ENCODE results near the gene LGALS16. TPM values are rescaled to one million over a fixed set of nuclear protein-coding genes. Genes with fewer than 3 reads are reported as not detected.

Gene LGALS16
- total and polyA plus RNA-seq, 2 donors (not counting 1 experiment from before 2014, with no cell fraction given): not detected

DNA sequence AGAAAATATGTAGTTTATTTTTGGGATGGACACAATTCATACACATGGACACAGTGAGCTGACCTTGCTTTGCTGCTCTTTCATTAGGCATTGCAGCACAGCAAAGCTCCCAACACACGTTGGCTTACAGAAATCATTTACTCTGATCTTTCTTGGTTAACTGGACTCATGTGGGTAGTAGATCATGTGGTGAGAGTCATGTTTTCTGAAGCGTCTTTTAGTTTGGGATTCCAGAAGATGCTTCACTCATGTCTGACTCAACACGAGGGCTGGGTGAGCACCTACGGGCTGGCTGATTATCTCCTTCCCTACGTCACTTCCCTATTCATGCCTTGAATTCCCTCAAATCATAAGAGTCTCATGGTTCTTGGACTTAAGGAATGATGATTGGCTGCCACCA lies 12.1 kb upstream of the LGALS16 start:
- Mint-ChIP-seq H3K4me1 (no peaks in the 10 kb centered on the region), H3K27me3 (peaks cover 65% of the 10 kb centered on the region), H3K9me3 (ENCODE audit: insufficient read depth) (no peaks in the 10 kb centered on the region), H3K27ac (no peak overlapping the region), H3K4me3 (no peak overlapping the region)
- ChIA-PET POLR2A (no interaction called here), CTCF (no interaction called here)
- H3K4me1 ChIP-seq (ENCODE audit: control insufficient read depth in 2 of 2, insufficient read depth in 2 of 2, low read length in 2 of 2): no peaks in the 10 kb centered on the region
- no peaks in the 10 kb centered on the region for H3K9me3 ChIP-seq (ENCODE audit: control extremely low read depth in 1 of 3, control insufficient read depth in 2 of 3, insufficient read depth in 1 of 3, low read length in 2 of 3)
- intact Hi-C loops (cut with micrococcal nuclease): no loop called here
- H3K27ac ChIP-seq (ENCODE audit: low read length in 2 of 2): no peak overlapping the region
- TF ChIP-seq, protein P1, sequence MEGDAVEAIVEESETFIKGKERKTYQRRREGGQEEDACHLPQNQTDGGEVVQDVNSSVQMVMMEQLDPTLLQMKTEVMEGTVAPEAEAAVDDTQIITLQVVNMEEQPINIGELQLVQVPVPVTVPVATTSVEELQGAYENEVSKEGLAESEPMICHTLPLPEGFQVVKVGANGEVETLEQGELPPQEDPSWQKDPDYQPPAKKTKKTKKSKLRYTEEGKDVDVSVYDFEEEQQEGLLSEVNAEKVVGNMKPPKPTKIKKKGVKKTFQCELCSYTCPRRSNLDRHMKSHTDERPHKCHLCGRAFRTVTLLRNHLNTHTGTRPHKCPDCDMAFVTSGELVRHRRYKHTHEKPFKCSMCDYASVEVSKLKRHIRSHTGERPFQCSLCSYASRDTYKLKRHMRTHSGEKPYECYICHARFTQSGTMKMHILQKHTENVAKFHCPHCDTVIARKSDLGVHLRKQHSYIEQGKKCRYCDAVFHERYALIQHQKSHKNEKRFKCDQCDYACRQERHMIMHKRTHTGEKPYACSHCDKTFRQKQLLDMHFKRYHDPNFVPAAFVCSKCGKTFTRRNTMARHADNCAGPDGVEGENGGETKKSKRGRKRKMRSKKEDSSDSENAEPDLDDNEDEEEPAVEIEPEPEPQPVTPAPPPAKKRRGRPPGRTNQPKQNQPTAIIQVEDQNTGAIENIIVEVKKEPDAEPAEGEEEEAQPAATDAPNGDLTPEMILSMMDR (IDR thresholded peaks at IDR 0.05): no peak
- TF ChIP-seq EZH2 (IDR thresholded peaks at IDR 0.05; ENCODE audit: borderline replicate concordance, insufficient read depth, low read depth, low read length, poor library complexity, severe bottlenecking): no peak
- H2AFZ ChIP-seq (ENCODE audit: insufficient read depth, low read depth, low read length, poor library complexity, severe bottlenecking): no peak overlapping the region
- peaks cover 0 to 19% (median 11%) of the 10 kb centered on the region in 4 experiments for H3K27me3 ChIP-seq (replicated peaks in 1 of 4; ENCODE audit: control extremely low read depth in 1 of 4, control insufficient read depth in 3 of 4, insufficient read depth in 4 of 4, low read length in 3 of 4)
- ATAC-seq (ENCODE audit: low read depth) (no peak), DNase-seq (no peak)
- no peak overlapping the region for H3K4me3 ChIP-seq (ENCODE audit: control extremely low read depth in 1 of 5, extremely low read depth in 1 of 5, insufficient read depth in 1 of 5, low read depth in 2 of 5, low read length in 4 of 5)
- H3K36me3 ChIP-seq (replicated peaks in 1 of 2; ENCODE audit: control extremely low read depth in 1 of 2, control insufficient read depth in 1 of 2, extremely low read depth in 1 of 2, insufficient read depth in 2 of 2, low read length in 1 of 2): no peaks in the 10 kb centered on the region
- H3K4me2 ChIP-seq (replicated peaks; ENCODE audit: low read depth, low read length, poor library complexity, severe bottlenecking): no peak overlapping the region
- no peaks in the 10 kb centered on the region for H3K79me2 ChIP-seq (ENCODE audit: control insufficient read depth, insufficient read depth, low read length)
- H3K9ac ChIP-seq (ENCODE audit: low read length): no peak overlapping the region
- 60% methylated on average over 1 of the region's 5 CpGs for WGBS (ENCODE audit: insufficient coverage)
- no peaks in the 10 kb centered on the region for H4K20me1 ChIP-seq (ENCODE audit: control insufficient read depth, insufficient read depth, low read length, poor library complexity, severe bottlenecking)

DNA sequence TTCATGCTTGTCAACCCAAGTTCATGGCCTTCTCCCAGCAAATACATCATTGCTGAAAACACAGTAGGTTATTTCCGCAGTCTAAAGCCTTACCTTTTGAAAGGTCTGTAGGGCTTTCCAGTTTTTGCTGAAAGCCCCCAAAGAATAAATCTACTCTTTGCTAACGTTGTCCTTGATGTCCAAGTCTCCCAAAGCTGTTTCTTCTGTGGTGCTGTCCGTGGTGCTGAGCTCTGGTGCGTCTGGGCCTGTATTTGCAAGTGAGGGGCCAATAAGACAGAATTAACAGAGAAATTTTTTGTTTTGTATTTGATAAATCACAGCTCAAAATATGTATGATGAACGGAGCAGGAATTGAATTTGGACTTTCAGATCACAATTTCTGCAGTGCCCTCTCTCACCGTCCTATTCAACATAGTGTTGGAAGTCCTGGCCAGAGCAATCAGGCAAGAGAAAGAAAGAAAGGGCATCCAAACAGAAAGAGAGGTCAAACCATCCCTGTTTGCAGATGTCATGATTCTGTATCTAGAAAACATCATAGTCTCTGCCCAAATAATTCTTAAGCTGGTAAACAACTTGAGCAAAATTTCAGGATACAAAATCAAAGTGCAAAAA lies 9.8 kb upstream of the LGALS16 start:
- no peak for DNase-seq
- POLR2A ChIA-PET: no interaction called here

More for the DNA sequence above, 9.8 kb upstream of the LGALS16 start:
- peaks cover 0 to 13% (median 11%) of the 10 kb centered on the region in 4 experiments for H3K27me3 ChIP-seq (replicated peaks in 1 of 4; ENCODE audit: control extremely low read depth in 1 of 4, control insufficient read depth in 3 of 4, insufficient read depth in 4 of 4, low read length in 3 of 4)
- Mint-ChIP-seq H3K27me3 (peaks cover 63% of the 10 kb centered on the region), H3K27ac (no peak overlapping the region), H3K9me3 (ENCODE audit: insufficient read depth) (no peaks in the 10 kb centered on the region), H3K4me1 (no peaks in the 10 kb centered on the region), H3K4me3 (no peak overlapping the region)
- no peaks in the 10 kb centered on the region for H3K4me1 ChIP-seq (ENCODE audit: control insufficient read depth in 2 of 2, insufficient read depth in 2 of 2, low read length in 2 of 2)
- 32% methylated on average over 4 of the region's 6 CpGs for WGBS (ENCODE audit: insufficient coverage)
- no peaks in the 10 kb centered on the region for H4K20me1 ChIP-seq (ENCODE audit: control insufficient read depth, insufficient read depth, low read length, poor library complexity, severe bottlenecking)
- no peaks in the 10 kb centered on the region for H3K36me3 ChIP-seq (replicated peaks in 1 of 2; ENCODE audit: control extremely low read depth in 1 of 2, control insufficient read depth in 1 of 2, extremely low read depth in 1 of 2, insufficient read depth in 2 of 2, low read length in 1 of 2)
- no peaks in the 10 kb centered on the region for H3K9me3 ChIP-seq (ENCODE audit: control extremely low read depth in 1 of 3, control insufficient read depth in 2 of 3, insufficient read depth in 1 of 3, low read length in 2 of 3)
- H3K4me2 ChIP-seq (replicated peaks; ENCODE audit: low read depth, low read length, poor library complexity, severe bottlenecking): no peak overlapping the region
- intact Hi-C loops (cut with micrococcal nuclease): no loop called here
- CTCF ChIA-PET: interaction anchor here (0.6 kb wide), 1 partner anchor 1558 kb away, joined by 3 read pairs; no protein-coding TSS in a partner anchor
- no peak overlapping the region for H3K27ac ChIP-seq (ENCODE audit: low read length in 2 of 2)
- no peak overlapping the region for H2AFZ ChIP-seq (ENCODE audit: insufficient read depth, low read depth, low read length, poor library complexity, severe bottlenecking)
- H3K79me2 ChIP-seq (ENCODE audit: control insufficient read depth, insufficient read depth, low read length): no peaks in the 10 kb centered on the region
- H3K9ac ChIP-seq (ENCODE audit: low read length): no peak overlapping the region
- no peak for ATAC-seq (ENCODE audit: low read depth)
- no peak overlapping the region for H3K4me3 ChIP-seq (ENCODE audit: control extremely low read depth in 1 of 5, extremely low read depth in 1 of 5, insufficient read depth in 1 of 5, low read depth in 2 of 5, low read length in 4 of 5)
- no peak for TF ChIP-seq EZH2 (IDR thresholded peaks at IDR 0.05; ENCODE audit: borderline replicate concordance, insufficient read depth, low read depth, low read length, poor library complexity, severe bottlenecking)

All from B cell (primary cell).